ENCODE data around the gene TSPAN5. TPM values are rescaled to one million over a fixed set of nuclear protein-coding genes. Genes with fewer than 3 reads are reported as not detected.

Gene TSPAN5
- total RNA-seq, 1 donor, result 3.5 TPM

DNA sequence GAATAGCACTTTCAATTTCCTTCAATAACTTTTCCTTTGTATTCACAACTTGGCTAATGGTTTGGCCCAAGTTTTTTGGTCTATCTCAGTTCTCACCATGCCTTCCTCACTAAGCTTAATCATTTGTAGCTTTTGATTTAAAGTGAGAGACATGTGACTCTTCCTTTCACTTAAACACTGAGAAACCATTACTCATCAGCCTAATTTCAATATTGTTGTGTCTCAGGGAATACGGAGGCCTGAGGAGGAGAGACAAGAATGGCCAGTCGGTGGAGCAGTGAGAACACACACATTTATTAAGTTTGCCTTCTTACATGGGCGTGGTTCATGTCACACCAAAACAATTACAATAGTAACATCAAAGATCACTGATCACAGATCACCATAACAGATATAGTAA, 56.7 kb downstream of the TSPAN5 start:
- no peak for DNase-seq (ENCODE audit: low read depth in 2 of 3, low spot score in 2 of 3)

DNA sequence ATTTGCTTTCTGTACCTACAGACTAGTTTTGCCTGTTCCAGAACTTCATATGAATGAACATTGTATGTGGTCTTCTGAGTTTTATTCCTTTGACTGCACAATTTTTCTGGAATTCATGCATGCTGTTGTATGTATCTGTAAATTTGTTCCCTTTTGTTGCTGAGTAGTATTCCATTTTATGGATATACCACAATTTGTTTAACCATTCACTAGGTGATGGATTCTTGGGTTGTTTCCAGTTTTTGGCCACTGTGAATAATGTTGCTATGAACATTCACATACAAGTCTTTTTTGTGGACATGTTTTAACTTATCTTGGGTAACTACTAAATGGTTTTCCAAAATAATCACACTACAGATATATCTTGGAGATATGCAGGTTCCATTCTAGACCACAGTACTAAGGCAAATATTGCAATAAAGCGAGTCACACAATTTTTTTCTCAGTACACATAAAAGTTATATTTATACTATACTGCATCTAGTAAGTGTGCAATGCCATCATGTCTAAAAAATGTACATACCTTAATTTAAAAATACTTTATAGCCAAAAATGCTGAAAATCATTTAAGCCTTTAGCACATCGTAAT, 58.7 kb downstream of the TSPAN5 start:
- DNase-seq (ENCODE audit: low read depth in 2 of 3, low spot score in 2 of 3), result no peak

DNA sequence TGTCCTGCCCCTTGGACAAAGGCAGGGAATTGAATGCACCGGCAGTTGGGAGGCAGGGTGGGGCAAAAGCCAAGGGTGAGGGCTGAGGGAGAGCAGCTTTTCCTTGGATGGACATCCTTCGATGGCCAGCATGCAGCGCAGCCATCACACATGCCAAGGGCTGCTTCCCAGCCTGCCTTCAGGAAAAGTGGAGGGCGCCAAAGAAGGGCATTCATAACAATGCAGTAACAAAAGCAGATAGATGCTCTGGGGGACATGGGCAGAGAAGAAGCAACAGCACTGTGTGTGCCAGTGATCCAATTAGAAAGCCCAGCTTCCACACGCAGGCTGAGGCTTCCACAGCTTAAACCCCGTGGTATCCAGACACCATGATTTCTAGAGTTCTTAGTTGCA, 71.5 kb downstream of the TSPAN5 start:
- no peak for DNase-seq (ENCODE audit: low read depth in 2 of 3, low spot score in 2 of 3)

DNA sequence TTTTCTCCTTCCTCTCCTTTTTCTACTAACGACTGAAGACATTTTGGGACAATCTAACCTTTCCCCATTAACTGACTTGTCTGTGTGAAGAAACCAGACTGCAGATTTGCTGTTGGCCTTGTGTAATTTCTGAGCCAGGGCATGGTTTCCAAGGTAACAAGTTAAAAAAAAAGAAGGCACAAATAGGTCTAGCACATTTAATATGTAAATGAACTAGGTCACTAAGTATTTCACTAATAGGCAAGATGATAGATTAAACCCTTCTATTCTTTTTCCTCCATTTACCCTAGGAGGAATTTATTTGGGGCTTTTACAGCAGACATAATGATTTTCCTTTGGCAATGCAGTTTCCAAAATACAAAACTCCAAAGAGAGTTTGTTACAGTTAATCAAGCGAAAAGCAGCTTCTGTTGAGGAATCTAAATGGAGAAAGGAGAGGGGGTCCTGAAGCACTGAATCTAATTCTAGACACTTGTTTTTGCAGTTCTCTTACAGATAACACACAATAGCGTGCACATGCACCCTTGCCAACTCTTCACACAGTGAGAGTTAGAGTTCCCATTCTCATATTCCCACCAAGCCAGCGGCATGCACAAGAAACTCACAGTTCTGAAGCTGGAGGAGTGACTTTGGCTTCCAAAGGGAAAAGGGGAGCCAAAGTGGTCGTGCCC, 72.0 kb downstream of the TSPAN5 start:
- no peak for DNase-seq (ENCODE audit: low read depth in 2 of 3, low spot score in 2 of 3)

GRCh38 chr4:98585596-98585995, 72.8 kb downstream of the TSPAN5 start:
- no peak for DNase-seq (ENCODE audit: low read depth in 2 of 3, low spot score in 2 of 3)

DNA sequence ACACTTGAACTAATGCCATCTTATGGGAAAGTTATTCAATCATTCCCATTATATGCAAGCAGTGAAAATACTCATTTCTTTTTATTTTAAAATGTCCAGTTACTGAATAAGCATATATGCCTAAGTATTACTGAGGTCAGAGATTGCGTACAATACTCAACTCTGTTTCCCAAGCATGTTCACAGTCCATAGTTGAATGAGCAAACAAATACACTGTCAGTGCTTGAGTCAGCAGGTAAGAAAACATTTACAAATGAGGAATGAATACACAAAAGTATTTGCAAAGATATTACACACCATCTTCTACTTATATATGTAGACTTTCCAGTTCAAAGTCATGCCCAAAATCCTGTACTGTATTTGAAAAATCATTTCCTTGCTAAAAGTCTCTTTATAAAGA, 74.1 kb downstream of the TSPAN5 start:
- no peak for DNase-seq (ENCODE audit: low read depth in 2 of 3, low spot score in 2 of 3)

DNA sequence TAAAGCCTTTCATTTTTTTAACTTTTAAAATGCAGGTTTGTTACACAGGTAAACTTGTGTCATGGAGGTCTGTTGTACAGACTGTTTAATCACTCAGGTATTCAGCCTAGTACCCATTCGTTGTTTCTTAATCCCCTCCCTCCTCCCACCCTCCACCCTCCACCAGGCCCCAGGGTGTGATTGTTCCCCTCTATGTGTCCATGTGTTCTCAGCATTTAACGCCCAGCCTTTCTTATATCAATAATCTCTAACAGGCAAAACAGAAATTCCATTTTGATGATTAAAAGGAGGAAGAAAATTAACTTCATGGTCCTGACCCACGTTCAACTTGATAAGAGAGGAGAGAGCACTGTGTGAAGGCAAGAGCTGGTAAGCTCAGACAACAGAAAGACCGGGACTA, 75.1 kb downstream of the TSPAN5 start:
- no peak for DNase-seq (ENCODE audit: low read depth in 2 of 3, low spot score in 2 of 3)

GRCh38 chr4:98581126-98581525, 77.3 kb downstream of the TSPAN5 start:
- DNase-seq (ENCODE audit: low read depth in 2 of 3, low spot score in 2 of 3), result no peak

DNA sequence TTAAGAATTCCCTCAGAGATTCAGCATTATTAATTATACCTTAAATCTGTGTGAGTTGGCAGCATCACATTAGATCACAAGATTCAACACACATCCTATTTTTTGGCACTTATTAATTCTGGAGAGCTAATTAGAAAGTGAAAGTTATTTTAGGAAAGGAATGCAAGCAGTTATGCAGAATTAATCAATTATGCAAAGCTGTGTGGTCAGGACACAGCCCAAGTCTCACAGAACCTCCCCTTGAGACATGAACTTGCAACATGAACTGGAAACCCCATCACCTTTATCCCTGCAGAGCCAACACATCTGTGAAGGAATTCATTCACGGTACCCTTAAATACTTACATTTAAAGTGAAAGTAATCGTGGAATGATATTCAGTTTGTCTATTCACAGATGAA, 80.5 kb downstream of the TSPAN5 start:
- DNase-seq (ENCODE audit: low read depth in 2 of 3, low spot score in 2 of 3), result no peak

GRCh38 chr4:98574816-98575215, 83.6 kb downstream of the TSPAN5 start:
- no peak for DNase-seq (ENCODE audit: low read depth in 2 of 3, low spot score in 2 of 3)

GRCh38 chr4:98573791-98574190, 84.6 kb downstream of the TSPAN5 start:
- no peak for DNase-seq (ENCODE audit: low read depth in 2 of 3, low spot score in 2 of 3)

- DNase-seq (ENCODE audit: low read depth in 2 of 3, low spot score in 2 of 3), result no peak
Measured at GRCh38 chr4:98572697-98573096, 85.7 kb downstream of the TSPAN5 start.

GRCh38 chr4:98571161-98571786, 87.1 kb downstream of the TSPAN5 start:
- peak in 2 of 3 donors; percentile 33 to 71 for DNase-seq (ENCODE audit: low read depth in 2 of 3, low spot score in 2 of 3)

DNA sequence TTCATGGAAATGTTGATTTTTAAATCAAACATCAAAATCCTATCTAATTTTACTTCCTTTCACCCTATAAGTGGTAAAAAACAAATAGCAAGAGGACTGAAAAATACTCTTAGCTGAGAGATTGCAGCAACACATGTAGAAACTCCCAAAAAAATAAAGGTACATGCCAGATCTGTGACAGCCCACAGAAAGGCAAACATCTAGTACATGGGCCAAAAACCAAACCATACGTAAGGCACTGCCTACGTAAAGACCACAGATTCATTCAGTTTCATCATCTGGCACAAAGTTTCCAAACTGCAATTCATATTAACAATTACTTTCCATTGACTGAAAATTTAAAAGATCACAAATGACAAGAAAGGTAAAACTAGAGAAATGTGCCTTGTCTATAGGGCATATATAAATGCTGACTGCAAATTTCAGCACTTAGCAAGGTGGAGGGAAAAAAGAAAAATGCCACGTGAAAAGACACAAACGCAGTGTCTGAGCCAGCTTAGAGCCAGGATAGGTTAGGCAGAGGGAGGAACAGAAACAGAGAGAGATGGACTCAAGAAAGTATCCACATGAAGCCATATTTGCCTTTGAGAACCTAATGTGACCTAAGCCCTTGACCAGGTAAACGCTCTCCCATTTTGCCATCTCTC, 88.1 kb downstream of the TSPAN5 start:
- no peak for DNase-seq (ENCODE audit: low read depth in 2 of 3, low spot score in 2 of 3)

DNA sequence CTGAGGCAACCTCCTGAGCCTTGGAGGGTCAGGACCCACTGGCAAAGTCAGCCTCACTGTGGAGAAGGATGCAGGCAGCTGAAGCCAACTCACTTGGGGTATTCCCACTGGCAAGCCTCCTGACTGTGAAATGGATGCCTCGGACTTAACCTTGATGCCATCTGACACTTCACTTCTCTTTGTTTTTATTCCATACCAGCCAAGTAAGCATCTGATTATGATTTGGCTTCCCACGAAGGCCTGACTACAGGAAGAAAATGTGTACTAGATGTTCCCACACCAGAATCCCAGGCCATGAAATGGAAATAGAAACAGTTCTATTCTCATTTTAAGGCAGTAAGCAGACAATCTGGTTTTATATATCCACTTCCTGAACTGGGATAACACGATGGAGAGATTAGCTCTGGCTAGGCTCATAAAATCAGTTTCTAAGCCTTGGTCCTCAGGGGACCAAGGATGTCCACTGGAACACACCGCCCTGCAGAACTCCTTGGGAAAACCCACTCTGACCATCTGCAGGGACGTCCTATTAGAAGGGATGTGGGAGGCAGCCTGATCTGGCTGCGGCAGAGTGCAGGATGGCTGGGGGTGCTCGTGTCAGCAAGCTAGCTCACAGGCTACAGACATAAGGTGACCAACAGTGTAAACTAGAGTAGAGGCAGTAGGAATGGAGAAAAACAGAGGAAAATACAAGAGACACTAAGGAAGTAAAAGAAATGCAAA, 89.3 kb downstream of the TSPAN5 start:
- no peak for DNase-seq (ENCODE audit: low read depth in 2 of 3, low spot score in 2 of 3)

GRCh38 chr4:98567611-98568010, 90.8 kb downstream of the TSPAN5 start:
- DNase-seq (ENCODE audit: low read depth in 2 of 3, low spot score in 2 of 3), result no peak

DNA sequence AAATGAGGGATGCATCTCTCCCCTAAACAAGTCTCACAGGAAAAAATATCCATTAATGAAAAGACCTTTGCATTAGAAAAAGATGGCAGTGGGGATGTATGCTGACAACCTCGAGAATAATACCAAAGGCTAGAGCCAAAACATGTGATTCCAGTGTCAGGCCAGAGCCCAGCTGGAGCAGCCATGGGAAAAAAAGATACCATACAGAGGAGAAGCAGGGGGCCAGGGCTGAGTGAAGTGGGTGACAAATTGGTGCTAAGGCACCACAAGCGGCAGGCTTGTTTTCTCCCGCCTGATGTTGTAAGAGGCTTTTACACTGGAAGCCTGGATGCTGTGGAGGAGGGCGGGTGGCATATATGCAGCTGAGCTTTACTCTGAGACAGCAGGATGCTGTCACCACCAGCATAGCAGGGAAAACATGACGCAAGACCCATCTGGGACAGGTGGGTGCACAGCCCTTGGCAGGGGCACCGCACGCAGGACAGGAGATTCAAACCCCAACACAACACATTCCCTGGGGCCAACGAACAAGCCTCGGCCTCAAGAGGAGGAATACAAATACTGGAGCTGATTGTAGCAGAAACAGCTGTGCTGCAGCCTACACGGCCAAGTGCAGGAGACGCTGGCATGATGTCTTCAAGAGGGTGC, 91.9 kb downstream of the TSPAN5 start:
- no peak for DNase-seq (ENCODE audit: low read depth in 2 of 3, low spot score in 2 of 3)

DNA sequence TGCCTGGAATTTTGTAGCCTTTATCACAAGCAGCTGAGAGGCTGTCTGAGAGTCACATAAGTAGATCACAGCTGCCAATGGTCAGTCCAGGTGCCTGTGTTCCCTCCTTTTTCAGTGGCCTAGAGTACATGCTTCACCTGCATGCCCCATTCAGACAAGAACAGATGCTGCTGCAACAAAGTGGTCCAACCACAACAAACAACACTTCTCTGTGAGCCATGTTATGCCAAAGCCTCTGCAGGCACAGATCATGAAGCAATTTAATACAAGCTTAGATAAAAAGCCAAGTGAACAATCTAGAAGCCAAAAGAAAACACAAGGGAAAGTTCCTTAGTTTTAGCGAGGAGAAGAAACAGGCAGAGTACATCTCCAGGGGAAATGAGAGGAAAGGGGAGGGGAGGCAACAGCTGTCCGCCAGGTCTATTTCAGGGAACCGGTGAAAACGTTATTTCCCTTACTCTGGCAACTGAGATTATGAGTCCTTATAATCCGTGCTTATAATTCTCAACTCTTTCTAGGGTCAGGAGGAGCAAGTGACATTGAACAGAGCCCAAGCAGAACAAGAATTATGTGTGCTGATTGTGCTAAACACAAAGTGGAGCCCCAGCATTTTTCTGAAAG, 92.6 kb downstream of the TSPAN5 start:
- no peak for DNase-seq (ENCODE audit: low read depth in 2 of 3, low spot score in 2 of 3)

DNA sequence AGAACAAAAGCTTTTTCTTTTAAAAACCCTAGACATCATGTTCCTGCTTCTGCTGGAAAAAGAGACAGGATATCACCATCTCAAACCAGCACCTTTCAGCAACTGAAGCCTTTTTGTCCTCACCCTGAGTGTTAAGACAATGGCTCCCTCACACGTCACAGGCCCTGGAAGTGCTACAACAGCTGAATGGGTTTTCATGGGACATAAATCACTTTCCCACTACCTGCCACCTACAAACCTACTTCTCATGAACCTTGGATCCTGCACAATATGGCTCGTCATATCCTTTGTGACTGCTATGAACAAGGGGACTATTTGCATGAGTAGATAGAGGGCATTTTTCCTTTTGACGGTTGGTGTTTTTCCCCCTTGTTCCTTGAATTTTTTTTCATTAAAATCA, 93.6 kb downstream of the TSPAN5 start:
- DNase-seq (ENCODE audit: low read depth in 2 of 3, low spot score in 2 of 3), result peak in 2 of 3 donors; percentile 8 to 31

DNA sequence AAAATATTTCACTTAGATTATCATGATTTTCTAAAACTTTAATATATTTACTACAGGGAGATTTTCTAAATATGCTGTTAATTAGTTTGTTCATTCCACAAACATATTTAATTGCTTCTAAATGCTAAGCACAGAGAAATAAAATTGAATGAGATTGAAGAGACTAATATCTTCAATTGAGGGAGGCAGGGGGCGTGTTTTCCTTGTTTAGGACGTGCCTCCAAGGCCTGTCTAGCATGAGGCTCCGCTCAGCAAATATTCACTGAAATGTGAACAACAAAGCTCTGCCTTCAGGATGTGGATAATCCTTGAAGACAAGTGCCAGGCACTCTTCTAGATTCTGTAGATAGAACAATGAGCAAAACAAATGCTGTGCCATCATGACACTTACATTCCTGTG, 98.1 kb downstream of the TSPAN5 start:
- no peak for DNase-seq (ENCODE audit: low read depth in 2 of 3, low spot score in 2 of 3)
